Fibroblast of skin of abdomen (primary cell): ENCODE results near the gene TXLNB.
"Not testable (repeated sequence)": the region's sequence is repeated elsewhere in the genome, so short reads cannot be mapped to it uniquely, and the experiment has no call there.

Source experiments
- DNase-seq: peaks from one replicate; pipeline ENCODE4 v3.0.0-alpha.2; 2013

TXLNB gene

GRCh38 chr6:139231206-139231605, 60.6 kb downstream of the TXLNB start:
- DNase-seq = no peak

- DNase-seq = peak; percentile 48
Measured at GRCh38 chr6:139230391-139230840, 61.4 kb downstream of the TXLNB start.

- not testable (repeated sequence) for DNase-seq
Measured at GRCh38 chr6:139228387-139228786, 63.4 kb downstream of the TXLNB start.

- DNase-seq = no peak
Measured at GRCh38 chr6:139219746-139220145, 72.1 kb downstream of the TXLNB start.

- DNase-seq = peak; percentile 91
Measured at GRCh38 chr6:139219271-139219729, 72.5 kb downstream of the TXLNB start.

- not testable (repeated sequence) for DNase-seq
Measured at GRCh38 chr6:139212460-139212859, 79.3 kb downstream of the TXLNB start.

- not testable (repeated sequence) for DNase-seq
Measured at GRCh38 chr6:139210766-139211165, 81.0 kb downstream of the TXLNB start.

GRCh38 chr6:139205843-139206242, 86.0 kb downstream of the TXLNB start:
- no peak for DNase-seq

GRCh38 chr6:139204978-139205377, 86.8 kb downstream of the TXLNB start:
- no peak for DNase-seq

GRCh38 chr6:139201378-139201777, 90.4 kb downstream of the TXLNB start:
- DNase-seq = no peak

- DNase-seq = no peak
Measured at GRCh38 chr6:139198529-139199288, 93.1 kb downstream of the TXLNB start.

GRCh38 chr6:139194740-139195139, 97.1 kb downstream of the TXLNB start:
- no peak for DNase-seq
